Neutrophil (primary cell): Measurements from ENCODE around the gene BCL2L2.
"Not testable (repeated sequence)": the region's sequence is repeated elsewhere in the genome, so short reads cannot be mapped to it uniquely, and the experiment has no call there.

Experiments
- H3K27ac ChIP-seq: fragments of 200-600 bp; sonication (generic); 2 replicates; pipeline ENCODE4 v1.5.1; 2016; ENCODE audit warnings: mild to moderate bottlenecking, moderate library complexity
- H3K27me3 ChIP-seq: fragments of 200-600 bp; sonication (generic); 2 replicates; pipeline ENCODE4 v1.6.0; 2016; ENCODE audit warnings: mild to moderate bottlenecking
- H3K36me3 ChIP-seq: fragments of 200-600 bp; sonication (generic); 2 replicates; pipeline ENCODE4 v1.5.1; 2017
- H3K4me1 ChIP-seq, 2 experiments: fragments of 200-600 bp in 1 of 2; sonication (generic) in 1 of 2; 1 replicate in 1 of 2; 2 replicates in 1 of 2; pipeline versions ENCODE4 v1.5.1 to v1.6.1; 2013 to 2016; ENCODE audit warnings: low read depth in 1 of 2, low read length in 1 of 2, mild to moderate bottlenecking in 1 of 2, moderate library complexity in 1 of 2; ENCODE audit not compliant: control insufficient read depth in 1 of 2, insufficient read depth in 1 of 2
- H3K4me3 ChIP-seq, 2 experiments: fragments of 200-600 bp in 1 of 2; sonication (generic) in 1 of 2; 1 replicate in 1 of 2; 2 replicates in 1 of 2; pipeline ENCODE4 v1.5.1; 2013 to 2016; ENCODE audit warnings: low read depth in 1 of 2, low read length in 1 of 2, mild to moderate bottlenecking in 1 of 2, moderate library complexity in 1 of 2
- H3K9me3 ChIP-seq: fragments of 200-600 bp; sonication (generic); 2 replicates; pipeline ENCODE4 v1.5.1; 2016
- TF ChIP-seq, protein P1 (sequence below): fragments of 200-600 bp; sonication (generic); IDR thresholded peaks from 2 replicates; pipeline ENCODE4 v1.5.1; 2016; ENCODE audit warnings: antibody characterized with exemption

The BCL2L2 gene

DNA sequence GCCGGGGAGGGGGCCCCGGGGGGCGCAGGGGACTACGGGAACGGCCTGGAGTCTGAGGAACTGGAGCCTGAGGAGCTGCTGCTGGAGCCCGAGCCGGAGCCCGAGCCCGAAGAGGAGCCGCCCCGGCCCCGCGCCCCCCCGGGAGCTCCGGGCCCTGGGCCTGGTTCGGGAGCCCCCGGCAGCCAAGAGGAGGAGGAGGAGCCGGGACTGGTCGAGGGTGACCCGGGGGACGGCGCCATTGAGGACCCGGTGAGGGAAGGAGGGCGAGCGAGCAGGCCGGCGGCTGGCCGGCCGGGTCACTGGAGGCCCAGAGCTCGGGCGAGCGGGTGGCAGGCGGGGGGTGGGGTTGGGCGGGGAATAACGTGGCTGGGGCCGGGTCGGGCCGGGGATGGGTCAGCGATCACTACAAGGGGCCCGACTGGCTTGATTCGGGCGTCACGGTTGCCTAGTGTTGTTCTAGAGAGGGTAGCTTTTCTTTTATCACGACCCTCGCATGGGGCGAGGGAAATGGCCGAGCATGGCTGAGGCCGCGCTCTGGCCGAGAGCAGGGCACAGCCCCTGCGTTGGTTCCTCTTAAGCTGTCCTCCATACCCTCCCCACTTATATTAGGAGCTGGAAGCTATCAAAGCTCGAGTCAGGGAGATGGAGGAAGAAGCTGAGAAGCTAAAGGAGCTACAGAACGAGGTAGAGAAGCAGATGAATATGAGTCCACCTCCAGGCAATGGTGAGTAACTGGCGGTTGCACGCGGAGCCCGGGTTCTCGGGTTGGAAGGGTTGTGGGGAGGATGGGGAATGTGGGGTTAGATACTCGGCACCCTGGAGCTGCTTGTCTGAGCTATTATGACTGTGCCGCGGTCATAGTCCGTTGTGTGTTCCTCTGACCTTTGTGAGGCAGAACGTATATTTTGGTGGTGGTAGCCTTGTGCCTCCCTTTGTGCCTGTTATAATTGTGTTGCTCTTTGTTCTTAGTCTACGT lies 15.2 kb downstream of the BCL2L2 start:
- H3K27ac ChIP-seq: peak overlapping the region; percentile 94
- H3K4me3 ChIP-seq: peak overlapping the region; percentile 74 to 97
- no peaks in the 10 kb centered on the region for H3K9me3 ChIP-seq
- peaks cover 24 to 25% of the 10 kb centered on the region in 2 experiments for H3K4me1 ChIP-seq
- peaks cover 38% of the 10 kb centered on the region for H3K36me3 ChIP-seq
- TF ChIP-seq, protein P1, sequence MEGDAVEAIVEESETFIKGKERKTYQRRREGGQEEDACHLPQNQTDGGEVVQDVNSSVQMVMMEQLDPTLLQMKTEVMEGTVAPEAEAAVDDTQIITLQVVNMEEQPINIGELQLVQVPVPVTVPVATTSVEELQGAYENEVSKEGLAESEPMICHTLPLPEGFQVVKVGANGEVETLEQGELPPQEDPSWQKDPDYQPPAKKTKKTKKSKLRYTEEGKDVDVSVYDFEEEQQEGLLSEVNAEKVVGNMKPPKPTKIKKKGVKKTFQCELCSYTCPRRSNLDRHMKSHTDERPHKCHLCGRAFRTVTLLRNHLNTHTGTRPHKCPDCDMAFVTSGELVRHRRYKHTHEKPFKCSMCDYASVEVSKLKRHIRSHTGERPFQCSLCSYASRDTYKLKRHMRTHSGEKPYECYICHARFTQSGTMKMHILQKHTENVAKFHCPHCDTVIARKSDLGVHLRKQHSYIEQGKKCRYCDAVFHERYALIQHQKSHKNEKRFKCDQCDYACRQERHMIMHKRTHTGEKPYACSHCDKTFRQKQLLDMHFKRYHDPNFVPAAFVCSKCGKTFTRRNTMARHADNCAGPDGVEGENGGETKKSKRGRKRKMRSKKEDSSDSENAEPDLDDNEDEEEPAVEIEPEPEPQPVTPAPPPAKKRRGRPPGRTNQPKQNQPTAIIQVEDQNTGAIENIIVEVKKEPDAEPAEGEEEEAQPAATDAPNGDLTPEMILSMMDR: no peak
- H3K27me3 ChIP-seq: no peaks in the 10 kb centered on the region

DNA sequence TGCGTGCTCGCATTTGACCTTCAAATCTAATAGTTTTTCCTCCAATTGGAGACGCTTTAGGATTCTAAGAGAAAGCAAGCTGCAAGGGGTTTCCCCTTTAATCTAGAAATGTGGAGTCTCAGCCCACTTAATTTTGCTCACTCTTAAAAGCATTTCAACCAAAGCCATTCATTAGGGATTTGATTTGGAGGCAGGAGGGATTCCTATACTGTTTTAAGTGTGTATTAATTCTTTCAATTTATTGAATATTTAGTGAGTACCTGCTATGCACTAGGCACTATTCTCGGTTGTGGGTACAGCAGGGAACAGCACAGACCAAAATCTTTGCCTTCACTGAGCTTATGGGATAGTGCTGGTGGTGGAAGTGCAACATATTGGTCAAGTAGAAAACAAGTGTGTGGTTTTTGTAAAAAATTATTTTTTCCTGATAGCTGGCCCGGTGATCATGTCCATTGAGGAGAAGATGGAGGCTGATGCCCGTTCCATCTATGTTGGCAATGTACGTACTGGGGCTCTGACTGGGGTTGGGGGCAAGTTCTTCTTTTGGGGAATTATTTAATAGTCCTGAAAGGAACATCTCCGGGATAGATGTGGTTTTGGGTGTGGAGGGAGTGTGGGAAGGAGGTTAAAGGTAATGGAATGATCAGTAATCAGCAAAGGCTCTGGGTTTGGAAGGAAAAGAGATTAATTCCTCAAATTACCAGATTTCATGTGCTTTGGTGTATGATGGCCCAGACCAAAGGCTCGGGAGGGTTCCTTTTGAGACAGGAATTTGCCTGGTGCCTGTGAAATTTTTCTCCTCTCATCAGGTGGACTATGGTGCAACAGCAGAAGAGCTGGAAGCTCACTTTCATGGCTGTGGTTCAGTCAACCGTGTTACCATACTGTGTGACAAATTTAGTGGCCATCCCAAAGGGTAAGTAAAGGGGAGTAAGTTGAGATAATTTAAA lies 16.2 kb downstream of the BCL2L2 start:
- TF ChIP-seq, protein P1: no peak
- Histone ChIP-seq H3K4me3 (peak overlapping the region; percentile 74 to 97), H3K27me3 (no peaks in the 10 kb centered on the region), H3K4me1 (peaks cover 24 to 25% of the 10 kb centered on the region in 2 experiments), H3K27ac (peak overlapping the region; percentile 94), H3K36me3 (peaks cover 38% of the 10 kb centered on the region), H3K9me3 (no peaks in the 10 kb centered on the region)

- no peak overlapping the region for H3K4me3 ChIP-seq
- H3K36me3 ChIP-seq: peaks cover 38% of the 10 kb centered on the region
- H3K27me3 ChIP-seq: no peaks in the 10 kb centered on the region
- TF ChIP-seq, protein P1: no peak
- H3K27ac ChIP-seq: no peak overlapping the region
- H3K9me3 ChIP-seq: no peaks in the 10 kb centered on the region
- peaks cover 24 to 25% of the 10 kb centered on the region in 2 experiments for H3K4me1 ChIP-seq
Measured at GRCh38 chr14:23323838-23324454, 17.3 kb downstream of the BCL2L2 start.

DNA sequence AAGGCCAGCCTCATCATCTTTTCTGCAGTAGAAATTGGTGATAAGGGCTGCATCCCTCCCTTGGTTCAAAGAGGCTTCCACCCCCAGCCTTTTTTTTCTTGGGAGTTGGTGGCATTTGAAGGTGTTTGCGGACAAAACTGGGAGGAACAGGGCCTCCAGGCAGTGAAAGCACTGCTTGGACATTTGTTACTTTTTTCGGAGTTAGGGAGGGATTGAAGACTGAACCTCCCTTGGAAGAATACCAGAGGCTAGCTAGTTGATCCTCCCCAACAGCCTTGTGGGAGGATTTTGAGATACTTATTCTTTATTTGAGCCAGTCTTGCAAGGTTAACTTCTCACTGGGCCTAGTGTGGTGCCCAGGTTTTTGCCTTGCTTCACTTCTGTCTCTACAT lies 17.8 kb downstream of the BCL2L2 start:
- H3K4me3 ChIP-seq: no peak overlapping the region
- TF ChIP-seq, protein P1: no peak
- peaks cover 24 to 25% of the 10 kb centered on the region in 2 experiments for H3K4me1 ChIP-seq
- H3K27ac ChIP-seq: no peak overlapping the region
- peaks cover 38% of the 10 kb centered on the region for H3K36me3 ChIP-seq
- no peaks in the 10 kb centered on the region for H3K27me3 ChIP-seq
- H3K9me3 ChIP-seq: no peaks in the 10 kb centered on the region

- no peaks in the 10 kb centered on the region for H3K9me3 ChIP-seq
Measured at GRCh38 chr14:23324993-23325392, 18.4 kb downstream of the BCL2L2 start.

DNA sequence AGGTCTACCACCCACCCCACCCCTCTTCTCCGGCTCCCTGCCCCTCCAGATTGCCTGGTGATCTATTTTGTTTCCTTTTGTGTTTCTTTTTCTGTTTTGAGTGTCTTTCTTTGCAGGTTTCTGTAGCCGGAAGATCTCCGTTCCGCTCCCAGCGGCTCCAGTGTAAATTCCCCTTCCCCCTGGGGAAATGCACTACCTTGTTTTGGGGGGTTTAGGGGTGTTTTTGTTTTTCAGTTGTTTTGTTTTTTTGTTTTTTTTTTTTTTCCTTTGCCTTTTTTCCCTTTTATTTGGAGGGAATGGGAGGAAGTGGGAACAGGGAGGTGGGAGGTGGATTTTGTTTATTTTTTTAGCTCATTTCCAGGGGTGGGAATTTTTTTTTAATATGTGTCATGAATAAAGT lies 19.1 kb downstream of the BCL2L2 start:
- H3K36me3 ChIP-seq: peaks cover 38% of the 10 kb centered on the region
- not testable (repeated sequence) for H3K9me3 ChIP-seq, H3K27ac ChIP-seq, H3K27me3 ChIP-seq, H3K4me3 ChIP-seq
- H3K4me1 ChIP-seq: peaks cover 15 to 16% of the 10 kb centered on the region in 2 experiments

More at GRCh38 chr14:23324993-23325392, 18.4 kb downstream of the BCL2L2 start:
- no peak overlapping the region for H3K27ac ChIP-seq
- no peak overlapping the region for H3K4me3 ChIP-seq
- H3K4me1 ChIP-seq: peaks cover 22 to 23% of the 10 kb centered on the region in 2 experiments
- H3K36me3 ChIP-seq: peaks cover 38% of the 10 kb centered on the region
- TF ChIP-seq, protein P1: no peak
- no peaks in the 10 kb centered on the region for H3K27me3 ChIP-seq
